CMK (cell line): Measurements from ENCODE around the gene ZPR1.
"Not testable (repeated sequence)": the region's sequence is repeated elsewhere in the genome, so short reads cannot be mapped to it uniquely, and the experiment has no call there.

Experiments
- DNase-seq: peaks from one replicate; pipeline ENCODE4 v3.0.0-alpha.2; 2010; ENCODE audit warnings: low read depth

Gene ZPR1, protein sequence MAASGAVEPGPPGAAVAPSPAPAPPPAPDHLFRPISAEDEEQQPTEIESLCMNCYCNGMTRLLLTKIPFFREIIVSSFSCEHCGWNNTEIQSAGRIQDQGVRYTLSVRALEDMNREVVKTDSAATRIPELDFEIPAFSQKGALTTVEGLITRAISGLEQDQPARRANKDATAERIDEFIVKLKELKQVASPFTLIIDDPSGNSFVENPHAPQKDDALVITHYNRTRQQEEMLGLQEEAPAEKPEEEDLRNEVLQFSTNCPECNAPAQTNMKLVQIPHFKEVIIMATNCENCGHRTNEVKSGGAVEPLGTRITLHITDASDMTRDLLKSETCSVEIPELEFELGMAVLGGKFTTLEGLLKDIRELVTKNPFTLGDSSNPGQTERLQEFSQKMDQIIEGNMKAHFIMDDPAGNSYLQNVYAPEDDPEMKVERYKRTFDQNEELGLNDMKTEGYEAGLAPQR

DNA sequence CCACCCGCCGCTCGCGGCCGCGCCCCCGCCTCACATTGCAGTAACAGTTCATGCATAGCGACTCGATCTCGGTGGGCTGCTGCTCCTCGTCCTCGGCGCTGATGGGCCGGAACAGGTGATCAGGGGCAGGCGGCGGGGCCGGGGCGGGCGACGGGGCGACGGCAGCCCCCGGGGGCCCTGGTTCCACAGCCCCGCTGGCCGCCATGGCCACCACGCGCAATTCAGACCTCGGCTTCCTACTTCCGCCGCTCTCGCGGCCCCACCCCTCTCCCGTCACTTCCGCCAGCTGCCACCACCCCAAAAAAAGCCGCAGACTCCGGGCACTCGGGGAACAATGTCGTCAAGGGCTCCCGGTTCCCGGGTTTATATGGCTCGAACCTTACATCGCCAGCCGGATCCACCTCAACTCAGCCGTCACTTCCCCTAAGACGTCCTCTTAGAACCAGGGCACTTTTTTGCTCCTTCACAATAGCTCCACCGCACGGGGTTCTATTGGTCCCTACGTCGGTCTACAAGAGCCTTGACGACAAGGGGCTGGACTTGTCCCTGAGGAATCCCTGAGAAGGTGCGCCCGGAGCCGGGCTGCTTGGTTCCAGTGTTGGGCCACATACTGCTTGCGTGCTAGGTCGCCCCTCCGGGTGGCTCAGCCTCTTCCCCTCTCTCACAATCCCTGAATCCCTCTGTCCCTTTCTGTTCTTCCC lies at the start of gene ZPR1:
ZPR1 (minus strand) TSS at position 238 of the 701 bp plus-strand sequence; CDS start at position 205, 33 bp downstream.
- DNase-seq: peak; percentile 45

DNA sequence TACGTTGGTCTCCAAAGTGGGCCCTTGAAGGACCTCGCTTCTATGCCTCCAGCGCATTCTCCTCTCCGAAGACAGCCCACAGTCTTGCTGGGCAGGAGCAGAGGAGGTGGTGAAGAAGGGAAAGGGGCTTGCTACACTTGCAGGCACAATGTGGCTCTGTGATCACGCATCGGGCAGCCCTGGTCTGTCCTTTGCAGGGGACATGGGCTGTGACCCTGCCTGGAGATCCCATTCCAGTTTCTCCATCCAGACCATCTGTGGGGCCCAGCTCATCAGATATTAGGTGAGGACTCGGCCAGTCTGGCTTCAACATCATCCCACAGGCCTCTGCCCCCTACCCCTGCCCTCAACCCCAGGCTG lies 48.8 kb upstream of the ZPR1 start:
- no peak for DNase-seq

DNA sequence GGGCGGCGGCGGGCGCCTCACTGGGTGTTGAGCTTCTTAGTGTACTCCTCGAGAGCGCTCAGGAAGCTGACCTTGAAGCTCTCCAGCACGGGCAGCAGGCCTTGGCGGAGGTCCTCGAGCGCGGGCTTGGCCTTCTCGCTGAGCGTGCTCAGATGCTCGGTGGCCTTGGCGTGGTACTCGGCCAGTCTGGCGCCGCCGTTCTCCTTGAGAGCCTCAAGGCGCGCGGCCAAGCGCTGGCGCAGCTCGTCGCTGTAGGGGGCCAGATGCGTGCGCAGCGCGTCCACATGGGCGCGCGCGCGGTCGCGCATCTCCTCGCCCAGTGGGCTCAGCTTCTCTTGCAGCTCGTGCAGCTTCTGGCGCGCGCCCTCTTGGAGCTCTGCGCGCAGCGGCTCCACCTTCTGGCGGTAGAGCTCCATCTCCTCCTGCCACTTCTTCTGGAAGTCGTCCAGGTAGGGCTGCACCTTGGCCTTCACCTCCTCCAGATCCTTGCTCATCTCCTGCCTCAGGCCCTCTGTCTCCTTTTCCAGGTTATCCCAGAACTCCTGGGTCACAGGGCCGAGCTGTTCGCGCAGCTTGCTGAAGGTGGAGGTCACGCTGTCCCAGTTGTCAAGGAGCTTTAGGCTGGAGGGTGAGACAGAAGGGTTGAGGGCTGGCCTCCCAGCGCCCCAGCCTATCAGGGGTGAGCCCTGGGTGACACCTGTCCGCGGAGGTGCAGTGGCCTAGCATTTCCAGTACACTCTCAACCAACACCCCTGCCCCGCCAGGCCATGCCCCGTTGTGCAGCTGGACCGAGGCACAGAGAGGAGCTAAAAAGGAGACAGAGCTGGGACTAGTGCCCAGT lies 48.2 kb upstream of the ZPR1 start:
- peak; percentile 90 for DNase-seq

DNA sequence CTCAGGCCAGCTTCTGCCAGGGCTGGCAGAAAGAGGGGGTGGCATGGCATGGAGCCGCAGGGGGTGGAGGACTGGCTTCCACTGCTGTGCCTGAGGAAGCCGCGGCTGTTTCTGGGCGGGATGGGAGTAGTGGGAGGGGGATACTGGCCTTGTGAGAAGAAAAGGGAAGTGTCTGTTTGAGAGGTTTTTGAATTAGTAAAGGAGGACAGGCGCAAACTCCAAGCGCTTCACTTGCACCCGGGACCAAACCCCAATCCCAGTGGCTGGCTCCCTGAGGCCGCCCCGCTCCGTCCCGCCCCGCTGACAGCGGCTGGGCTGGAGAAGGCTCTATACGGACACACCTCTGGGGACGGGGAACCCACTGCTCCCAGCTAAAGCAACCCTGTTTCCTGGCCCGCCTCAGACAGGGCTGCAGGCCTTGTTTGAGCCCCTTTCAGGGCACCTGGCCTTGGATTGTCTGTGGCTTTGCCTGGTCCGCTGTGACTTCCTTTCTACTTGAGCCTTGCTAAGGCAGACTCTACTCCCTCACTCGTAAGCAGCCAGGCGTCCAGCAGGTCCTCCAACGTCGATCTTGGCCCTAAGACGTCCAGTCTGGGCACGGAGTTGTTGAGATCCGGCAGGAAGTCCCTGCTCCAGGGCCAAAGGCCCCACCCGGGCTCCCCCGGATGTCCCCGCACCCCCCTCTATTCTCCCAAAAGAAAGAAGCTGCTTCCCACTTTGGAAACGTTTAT lies 47.4 kb upstream of the ZPR1 start:
- DNase-seq: peak; percentile 58

DNA sequence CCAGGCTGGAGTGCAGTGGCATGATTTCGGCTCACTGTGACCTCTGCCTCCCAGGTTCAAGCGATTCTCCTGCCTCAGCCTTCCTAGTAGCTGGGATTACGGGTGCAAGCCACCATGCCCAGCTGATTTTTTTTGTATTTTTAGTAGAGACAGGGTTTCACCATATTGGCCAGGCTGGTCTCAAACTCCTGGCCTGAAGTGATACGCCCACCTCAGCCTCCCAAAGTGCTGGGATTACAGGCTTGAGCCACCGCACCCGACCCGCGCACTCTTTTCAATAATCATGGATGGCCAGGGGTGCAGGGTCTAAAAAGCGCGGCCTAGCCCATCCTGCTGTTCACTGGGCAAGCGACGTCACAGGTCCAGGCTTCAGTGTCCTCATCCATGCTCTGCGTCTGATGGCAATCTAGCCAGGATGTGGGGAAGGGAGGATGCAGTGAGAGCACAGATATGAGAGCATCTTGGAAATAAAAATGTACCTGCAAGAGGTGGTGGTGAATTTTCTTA lies 46.8 kb upstream of the ZPR1 start:
- DNase-seq: not testable (repeated sequence)

DNA sequence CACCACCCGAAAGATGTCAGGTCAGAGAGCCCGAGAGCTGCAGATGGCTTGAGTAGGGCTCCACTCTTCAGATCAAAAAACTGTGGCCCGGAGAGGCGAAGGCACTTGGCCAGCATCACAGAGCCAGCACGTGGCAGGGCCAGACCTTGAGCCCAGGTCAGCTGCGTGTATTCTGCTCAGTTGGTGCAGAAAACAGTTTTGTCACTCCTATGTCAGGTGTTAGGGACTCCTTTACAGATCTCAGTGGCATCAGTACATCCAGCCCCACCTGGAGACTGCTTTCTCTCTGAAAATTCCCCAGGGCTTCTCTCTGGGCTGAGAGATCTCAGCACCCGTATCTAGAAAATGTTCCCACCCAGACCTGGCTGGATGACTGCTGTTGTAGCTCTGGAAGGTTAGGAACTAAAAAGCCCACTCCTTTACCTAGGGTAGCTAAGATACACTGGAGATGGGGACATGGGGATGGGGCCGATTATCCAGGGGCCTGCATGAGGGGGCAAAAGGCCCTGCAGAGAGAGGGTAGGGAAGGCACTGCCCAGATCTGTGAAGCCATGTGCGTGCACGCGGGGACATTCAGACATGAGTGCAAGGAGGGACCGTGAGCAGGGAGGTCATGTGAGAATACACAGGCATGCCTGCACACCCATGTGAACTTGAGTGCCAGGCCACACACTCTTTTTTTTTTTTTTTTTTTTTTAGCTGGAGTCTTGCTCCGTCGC lies 46.2 kb upstream of the ZPR1 start:
- DNase-seq: no peak

DNA sequence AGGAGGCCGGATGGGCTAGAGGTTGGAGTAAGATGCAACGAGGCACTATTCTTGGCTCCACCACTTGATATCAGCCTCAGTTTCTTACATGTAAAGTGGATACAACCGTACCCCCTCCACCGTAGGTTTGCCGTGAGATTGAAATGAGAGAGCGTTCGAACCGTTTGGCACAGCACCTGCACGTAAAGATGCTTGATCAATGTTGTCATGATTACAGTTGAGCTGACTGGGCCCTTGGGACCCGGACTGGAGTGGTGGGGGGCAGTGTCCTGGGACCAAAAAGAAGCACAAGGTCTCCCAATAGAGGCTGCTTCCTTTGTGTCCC lies 45.6 kb upstream of the ZPR1 start:
- DNase-seq: no peak

DNA sequence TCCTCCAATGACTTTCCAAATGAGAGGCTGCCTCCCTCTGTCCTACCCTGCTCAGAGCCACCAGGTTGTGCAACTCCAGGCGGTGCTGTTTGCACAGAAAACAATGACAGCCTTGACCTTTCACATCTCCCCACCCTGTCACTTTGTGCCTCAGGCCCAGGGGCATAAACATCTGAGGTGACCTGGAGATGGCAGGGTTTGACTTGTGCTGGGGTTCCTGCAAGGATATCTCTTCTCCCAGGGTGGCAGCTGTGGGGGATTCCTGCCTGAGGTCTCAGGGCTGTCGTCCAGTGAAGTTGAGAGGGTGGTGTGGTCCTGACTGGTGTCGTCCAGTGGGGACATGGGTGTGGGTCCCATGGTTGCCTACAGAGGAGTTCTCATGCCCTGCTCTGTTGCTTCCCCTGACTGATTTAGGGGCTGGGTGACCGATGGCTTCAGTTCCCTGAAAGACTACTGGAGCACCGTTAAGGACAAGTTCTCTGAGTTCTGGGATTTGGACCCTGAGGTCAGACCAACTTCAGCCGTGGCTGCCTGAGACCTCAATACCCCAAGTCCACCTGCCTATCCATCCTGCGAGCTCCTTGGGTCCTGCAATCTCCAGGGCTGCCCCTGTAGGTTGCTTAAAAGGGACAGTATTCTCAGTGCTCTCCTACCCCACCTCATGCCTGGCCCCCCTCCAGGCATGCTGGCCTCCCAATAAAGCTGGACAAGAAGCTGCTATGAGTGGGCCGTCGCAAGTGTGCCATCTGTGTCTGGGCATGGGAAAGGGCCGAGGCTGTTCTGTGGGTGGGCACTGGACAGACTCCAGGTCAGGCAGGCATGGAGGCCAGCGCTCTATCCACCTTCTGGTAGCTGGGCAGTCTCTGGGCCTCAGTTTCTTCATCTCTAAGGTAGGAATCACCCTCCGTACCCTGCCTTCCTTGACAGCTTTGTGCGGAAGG lies 44.8 kb upstream of the ZPR1 start:
- DNase-seq: no peak

DNA sequence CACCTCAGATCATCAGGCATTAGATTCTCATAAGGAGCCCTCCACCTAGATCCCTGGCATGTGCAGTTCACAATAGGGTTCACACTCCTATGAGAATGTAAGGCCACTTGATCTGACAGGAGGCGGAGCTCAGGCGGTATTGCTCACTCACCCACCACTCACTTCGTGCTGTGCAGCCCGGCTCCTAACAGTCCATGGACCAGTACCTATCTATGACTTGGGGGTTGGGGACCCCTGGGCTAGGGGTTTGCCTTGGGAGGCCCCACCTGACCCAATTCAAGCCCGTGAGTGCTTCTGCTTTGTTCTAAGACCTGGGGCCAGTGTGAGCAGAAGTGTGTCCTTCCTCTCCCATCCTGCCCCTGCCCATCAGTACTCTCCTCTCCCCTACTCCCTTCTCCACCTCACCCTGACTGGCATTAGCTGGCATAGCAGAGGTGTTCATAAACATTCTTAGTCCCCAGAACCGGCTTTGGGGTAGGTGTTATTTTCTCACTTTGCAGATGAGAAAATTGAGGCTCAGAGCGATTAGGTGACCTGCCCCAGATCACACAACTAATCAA lies 44.0 kb upstream of the ZPR1 start:
- DNase-seq: no peak

DNA sequence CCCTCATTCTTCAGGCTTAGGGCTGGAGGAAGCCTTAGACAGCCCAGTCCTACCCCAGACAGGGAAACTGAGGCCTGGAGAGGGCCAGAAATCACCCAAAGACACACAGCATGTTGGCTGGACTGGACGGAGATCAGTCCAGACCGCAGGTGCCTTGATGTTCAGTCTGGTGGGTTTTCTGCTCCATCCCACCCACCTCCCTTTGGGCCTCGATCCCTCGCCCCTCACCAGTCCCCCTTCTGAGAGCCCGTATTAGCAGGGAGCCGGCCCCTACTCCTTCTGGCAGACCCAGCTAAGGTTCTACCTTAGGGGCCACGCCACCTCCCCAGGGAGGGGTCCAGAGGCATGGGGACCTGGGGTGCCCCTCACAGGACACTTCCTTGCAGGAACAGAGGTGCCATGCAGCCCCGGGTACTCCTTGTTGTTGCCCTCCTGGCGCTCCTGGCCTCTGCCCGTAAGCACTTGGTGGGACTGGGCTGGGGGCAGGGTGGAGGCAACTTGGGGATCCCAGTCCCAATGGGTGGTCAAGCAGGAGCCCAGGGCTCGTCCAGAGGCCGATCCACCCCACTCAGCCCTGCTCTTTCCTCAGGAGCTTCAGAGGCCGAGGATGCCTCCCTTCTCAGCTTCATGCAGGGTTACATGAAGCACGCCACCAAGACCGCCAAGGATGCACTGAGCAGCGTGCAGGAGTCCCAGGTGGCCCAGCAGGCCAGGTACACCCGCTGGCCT lies 42.5 kb upstream of the ZPR1 start:
- DNase-seq: no peak

DNA sequence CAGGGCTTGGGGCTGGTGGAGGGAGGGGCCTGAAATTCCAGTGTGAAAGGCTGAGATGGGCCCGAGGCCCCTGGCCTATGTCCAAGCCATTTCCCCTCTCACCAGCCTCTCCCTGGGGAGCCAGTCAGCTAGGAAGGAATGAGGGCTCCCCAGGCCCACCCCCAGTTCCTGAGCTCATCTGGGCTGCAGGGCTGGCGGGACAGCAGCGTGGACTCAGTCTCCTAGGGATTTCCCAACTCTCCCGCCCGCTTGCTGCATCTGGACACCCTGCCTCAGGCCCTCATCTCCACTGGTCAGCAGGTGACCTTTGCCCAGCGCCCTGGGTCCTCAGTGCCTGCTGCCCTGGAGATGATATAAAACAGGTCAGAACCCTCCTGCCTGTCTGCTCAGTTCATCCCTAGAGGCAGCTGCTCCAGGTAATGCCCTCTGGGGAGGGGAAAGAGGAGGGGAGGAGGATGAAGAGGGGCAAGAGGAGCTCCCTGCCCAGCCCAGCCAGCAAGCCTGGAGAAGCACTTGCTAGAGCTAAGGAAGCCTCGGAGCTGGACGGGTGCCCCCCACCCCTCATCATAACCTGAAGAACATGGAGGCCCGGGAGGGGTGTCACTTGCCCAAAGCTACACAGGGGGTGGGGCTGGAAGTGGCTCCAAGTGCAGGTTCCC lies 41.8 kb upstream of the ZPR1 start, which contains the start of gene APOC3:
APOC3 (plus strand) TSS at position 383 of the 659 bp plus-strand sequence. CDS start 676 bp downstream, outside the sequence.
- DNase-seq: no peak

DNA sequence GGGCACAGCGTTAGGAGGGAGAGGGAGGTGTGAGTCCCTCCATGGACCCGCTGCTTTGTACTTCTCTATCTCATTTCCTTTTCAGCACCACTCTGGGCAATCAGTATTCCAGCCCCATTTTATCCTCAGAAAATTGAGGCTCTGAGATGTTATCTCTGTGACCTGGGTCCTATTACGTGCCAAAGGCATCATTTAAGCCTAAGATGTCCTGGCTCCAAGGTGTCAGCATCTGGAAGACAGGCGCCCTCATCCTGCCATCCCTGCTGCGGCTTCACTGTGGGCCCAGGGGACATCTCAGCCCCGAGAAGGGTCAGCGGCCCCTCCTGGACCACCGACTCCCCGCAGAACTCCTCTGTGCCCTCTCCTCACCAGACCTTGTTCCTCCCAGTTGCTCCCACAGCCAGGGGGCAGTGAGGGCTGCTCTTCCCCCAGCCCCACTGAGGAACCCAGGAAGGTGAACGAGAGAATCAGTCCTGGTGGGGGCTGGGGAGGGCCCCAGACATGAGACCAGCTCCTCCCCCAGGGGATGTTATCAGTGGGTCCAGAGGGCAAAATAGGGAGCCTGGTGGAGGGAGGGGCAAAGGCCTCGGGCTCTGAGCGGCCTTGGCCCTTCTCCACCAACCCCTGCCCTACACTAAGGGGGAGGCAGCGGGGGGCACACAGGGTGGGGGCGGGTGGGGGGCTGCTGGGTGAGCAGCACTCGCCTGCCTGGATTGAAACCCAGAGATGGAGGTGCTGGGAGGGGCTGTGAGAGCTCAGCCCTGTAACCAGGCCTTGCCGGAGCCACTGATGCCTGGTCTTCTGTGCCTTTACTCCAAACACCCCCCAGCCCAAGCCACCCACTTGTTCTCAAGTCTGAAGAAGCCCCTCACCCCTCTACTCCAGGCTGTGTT lies 41.1 kb upstream of the ZPR1 start:
- DNase-seq: no peak

DNA sequence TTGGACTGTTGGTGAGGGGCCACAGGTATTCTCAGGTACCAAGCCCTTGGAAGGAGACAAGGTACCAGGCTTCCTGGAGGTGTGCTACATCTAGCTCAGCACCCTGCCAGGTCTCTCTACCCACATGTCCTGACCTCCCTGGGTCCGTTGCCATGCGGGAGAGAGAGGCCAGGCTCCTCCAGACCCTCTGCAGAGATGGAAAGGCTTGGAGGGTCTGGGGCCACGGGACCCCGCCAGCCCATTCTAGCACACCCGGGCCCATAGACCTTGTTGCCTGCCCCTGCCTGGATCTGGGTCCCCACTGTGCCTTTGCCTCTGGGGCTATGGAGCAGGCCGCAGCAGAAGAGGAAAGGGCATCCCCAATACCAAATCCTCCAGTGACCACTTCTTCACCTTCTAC lies 39.6 kb upstream of the ZPR1 start:
- no peak for DNase-seq

DNA sequence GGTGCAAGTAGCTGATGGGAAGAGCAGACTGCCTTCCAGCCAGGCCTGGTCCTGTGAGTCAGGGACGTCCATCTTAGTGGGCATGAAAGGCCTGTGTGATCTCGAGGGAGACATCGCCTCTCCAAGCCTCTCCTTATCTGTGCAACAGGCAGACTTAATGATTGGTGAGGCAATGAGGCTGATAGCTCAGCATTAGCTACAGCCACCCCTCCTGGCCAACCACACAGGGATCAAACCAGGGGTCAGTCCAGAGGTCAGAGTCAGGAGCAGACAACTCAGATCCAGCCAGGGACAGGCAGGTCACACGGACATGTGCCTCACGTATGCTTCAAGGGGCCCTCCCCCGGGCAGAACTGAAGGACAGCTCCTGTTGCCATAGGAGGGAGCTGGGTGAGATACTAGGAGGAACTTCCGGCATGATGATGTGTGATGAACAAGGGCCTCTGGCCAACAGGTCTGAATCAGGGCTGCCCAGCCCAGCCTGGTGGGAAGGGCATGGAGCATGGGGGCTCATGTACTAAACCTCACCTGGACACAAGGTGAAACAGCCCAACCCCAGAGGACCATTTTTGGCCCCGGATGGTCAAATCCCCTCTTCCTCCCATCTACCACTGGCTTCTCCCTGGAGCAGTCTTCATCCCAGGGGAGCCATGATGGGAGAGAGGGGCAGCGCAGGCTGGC lies 39.1 kb upstream of the ZPR1 start:
- DNase-seq: no peak

DNA sequence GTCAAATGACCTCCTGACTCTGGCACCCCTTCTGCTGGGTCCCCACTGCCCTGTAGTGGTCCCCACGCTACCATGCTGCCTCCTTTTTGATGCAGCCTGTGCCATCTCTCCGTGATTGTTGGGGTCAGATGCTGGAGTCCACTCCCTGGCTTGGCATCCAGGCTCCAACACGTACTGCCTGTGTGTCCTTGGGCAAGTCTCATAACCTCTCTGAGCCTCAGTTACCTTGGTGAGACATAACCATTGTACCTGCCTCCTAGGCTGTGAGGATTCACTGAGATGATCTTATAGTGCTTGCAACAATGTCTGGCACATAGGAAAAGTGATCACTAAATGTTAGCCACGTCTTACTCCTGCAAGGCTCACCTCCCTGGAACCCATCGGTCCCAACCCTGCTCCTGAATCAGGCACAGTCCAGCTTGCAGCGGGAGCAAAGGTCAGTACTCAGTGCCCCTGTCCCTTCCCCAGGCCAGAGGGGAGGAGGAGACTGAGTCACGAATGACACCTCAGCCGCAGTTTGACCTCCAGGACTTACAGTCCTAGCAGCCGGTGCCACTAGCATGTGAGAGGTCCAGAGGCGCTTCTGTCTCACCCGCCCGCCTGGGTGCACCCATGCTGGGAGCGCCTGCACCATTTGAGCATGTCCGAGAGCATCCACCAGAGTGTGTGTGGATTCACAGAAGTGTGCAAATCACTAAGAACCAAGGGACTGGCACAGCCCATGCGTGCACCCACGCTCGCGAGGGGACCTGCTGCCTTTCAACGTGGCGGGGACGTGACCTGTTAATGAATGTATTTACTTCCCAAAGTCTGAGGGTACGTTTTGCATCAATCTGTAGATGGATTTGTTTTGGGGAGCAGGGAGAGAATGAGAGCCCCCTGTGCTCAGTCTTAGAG lies 38.3 kb upstream of the ZPR1 start:
- no peak for DNase-seq

DNA sequence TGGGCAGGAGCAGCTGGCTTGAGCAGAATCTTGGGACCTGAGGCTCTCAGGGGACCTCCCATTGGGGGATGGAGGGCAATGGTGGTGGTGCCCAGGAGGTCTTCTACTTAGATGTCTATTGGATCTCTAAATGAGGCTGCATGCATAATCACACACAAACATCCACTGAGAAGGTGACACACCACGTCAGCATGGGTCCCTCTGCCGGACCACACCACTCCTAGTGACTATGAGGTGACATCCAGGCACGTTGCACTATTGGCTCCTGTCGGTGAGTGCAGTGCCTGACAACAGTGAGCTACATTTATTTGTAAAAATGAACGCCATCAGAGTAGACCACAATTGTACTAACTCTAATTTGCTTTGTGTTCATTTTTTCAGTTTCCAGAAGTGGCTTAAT lies 37.6 kb upstream of the ZPR1 start:
- no peak for DNase-seq
